ENCODE measurements around the gene CD22. TPM values are rescaled to one million over a fixed set of nuclear protein-coding genes. Genes with fewer than 3 reads are reported as not detected.

Gene CD22
- total and polyA plus RNA-seq, 2 of the 8 experiments (the other 6 are each of a cell fraction or from before 2014, with no cell fraction given): 0.06 to 0.60 TPM

- Histone ChIP-seq H4K20me1 (replicated peaks in 1 of 2; ENCODE audit: control insufficient read depth in 1 of 2, insufficient read depth in 2 of 2, low read length in 2 of 2) (no peaks in the 10 kb centered on the region), H3K79me1 (ENCODE audit: low read depth, low read length) (no peaks in the 10 kb centered on the region), H3K27ac (ENCODE audit: low read depth, low read length) (no peak overlapping the region), H3K27me3 (replicated peaks in 1 of 4; ENCODE audit: control insufficient read depth in 3 of 4, extremely low read depth in 1 of 4, insufficient read depth in 3 of 4, low read length in 3 of 4) (no peaks in the 10 kb centered on the region), H3K79me2 (ENCODE audit: control insufficient read depth in 1 of 2, insufficient read depth in 2 of 2, low read length in 2 of 2) (no peaks in the 10 kb centered on the region), H3K4me1 (replicated peaks in 1 of 4; ENCODE audit: control insufficient read depth in 3 of 4, insufficient read depth in 4 of 4, low read length in 3 of 4) (no peaks in the 10 kb centered on the region; a peak in 1 of 7 replicates), H3K4me2 (ENCODE audit: insufficient read depth in 1 of 2, low read depth in 2 of 2, low read length in 2 of 2) (no peak overlapping the region), H3K14ac (ENCODE audit: insufficient read length) (no peak overlapping the region), H4K8ac (ENCODE audit: extremely low read depth, insufficient read depth, low read length) (no peak overlapping the region), H4K91ac (replicated peaks; ENCODE audit: insufficient read length, low read length) (no peak overlapping the region), H2AK5ac (ENCODE audit: low read depth, low read length) (no peak overlapping the region), H3K56ac (replicated peaks; ENCODE audit: insufficient read length, low read depth, low read length) (no peak overlapping the region), H2BK20ac (ENCODE audit: low read length) (no peak overlapping the region), H3K36me3 (ENCODE audit: control insufficient read depth in 2 of 4, insufficient read depth in 4 of 4, low read length in 3 of 4) (no peaks in the 10 kb centered on the region), H3K4ac (replicated peaks; ENCODE audit: insufficient read length, low read depth, low read length) (no peak overlapping the region), H2AFZ (ENCODE audit: low read length) (no peak overlapping the region), H3K9me3 (ENCODE audit: insufficient read depth in 2 of 2, low read depth in 1 of 2, low read length in 1 of 2) (no peaks in the 10 kb centered on the region), H3K9ac (replicated peaks in 1 of 4; ENCODE audit: extremely low read depth in 1 of 4, low read depth in 3 of 4, low read length in 3 of 4) (no peak overlapping the region), H2BK12ac (ENCODE audit: low read depth, low read length) (no peak overlapping the region), H3K4me3 (ENCODE audit: extremely low read depth in 1 of 4, insufficient read depth in 2 of 4, low read depth in 3 of 4, low read length in 4 of 4) (no peak overlapping the region), H2BK120ac (replicated peaks; ENCODE audit: low read depth, low read length) (no peak overlapping the region), H3K18ac (ENCODE audit: extremely low read depth, low read length) (no peak overlapping the region; the same call in 1 of the 2 replicates), H3K23ac (ENCODE audit: insufficient read length) (no peak overlapping the region), H3K23me2 (ENCODE audit: low read depth, low read length) (no peaks in the 10 kb centered on the region), H2BK5ac (ENCODE audit: low read depth, low read length) (no peak overlapping the region; the same call in 1 of the 2 replicates), H2BK15ac (ENCODE audit: low read length) (no peak overlapping the region), H4K5ac (ENCODE audit: insufficient read length, low read depth, low read length) (no peak overlapping the region)
- WGBS, 2 experiments (ENCODE audit: extremely low coverage in 1 of 2, insufficient coverage in 1 of 2, insufficient read length in 1 of 2, insufficient replicate concordance in 2 of 2, low coverage in 1 of 2, low lambda C conversion rate in 2 of 2, missing lambda C conversion rate in 1 of 2): 88% methylated on average over 4 of the region's 4 CpGs; no CpG with 5 or more reads in 1 of the 2 experiments
- no peak for FAIRE-seq
- no peak for TF ChIP-seq RNF2 (IDR thresholded peaks at IDR 0.05; ENCODE audit: borderline replicate concordance, low read depth, low read length, missing control alignments, poor library complexity, severe bottlenecking)
- TF ChIP-seq ATF3 (IDR thresholded peaks at IDR 0.05; ENCODE audit: insufficient read depth, low read depth, low read length): no peak
- TF ChIP-seq POLR2AphosphoS5 (IDR thresholded peaks at IDR 0.05; ENCODE audit: low read depth, low read length): no peak
- TF ChIP-seq CTCF (IDR thresholded peaks at IDR 0.05; ENCODE audit: control extremely low read depth in 1 of 3, insufficient read depth in 1 of 3, low read depth in 1 of 3, low read length in 3 of 3): no peak
- no peak for TF ChIP-seq KDM1A (IDR thresholded peaks at IDR 0.05; ENCODE audit: borderline replicate concordance, low read length)
- no peak for TF ChIP-seq SP2 (IDR thresholded peaks at IDR 0.05; ENCODE audit: low read length)
- ChIA-PET POLR2A (ENCODE audit: partially characterized antibody) (interaction anchor here (1.1 kb wide), 1 partner anchor 168 kb away, joined by 3 read pairs; no protein-coding TSS in a partner anchor), CTCF (ENCODE audit: partially characterized antibody) (interaction anchor here (1.2 to 3.3 kb wide), 5 partner anchors 10 to 166 kb away, joined by 3 to 20 read pairs (median 6); partner anchors contain the start of gene FFAR3)
- DNase-seq (ENCODE audit: low read depth in 1 of 2, low spot score in 2 of 2): no peak
These were observed 336 bp downstream of the CD22 start for GRCh38 chr19:35329323-35329722.

Data from H1 (cell line).